K562 (cell line): Measurements from ENCODE around the gene OPCML.

Experiments
- RB1 ChIP-seq: fragments of 450-650 bp; IDR thresholded peaks from 2 replicates; pipeline ENCODE4 v1.6.1; 2017; ENCODE audit warnings: low read depth, mild to moderate bottlenecking
- RBM22 ChIP-seq: fragments of 200-400 bp; formaldehyde crosslinking; IDR thresholded peaks from 2 replicates; pipeline ENCODE4 v1.6.1; 2018; ENCODE audit warnings: low read length, low read depth; ENCODE audit not compliant: poor library complexity, severe bottlenecking
- RFX5 ChIP-seq: IDR thresholded peaks from 2 replicates; pipeline ENCODE4 v1.6.1; 2011; ENCODE audit warnings: low read depth, mild to moderate bottlenecking, improper control_type of control experiment, low read length
- ZBTB43 ChIP-seq: sonication (generic); formaldehyde crosslinking; IDR thresholded peaks from 2 replicates; pipeline ENCODE4 v1.8.0; 2023; ENCODE audit warnings: mild to moderate bottlenecking, missing genetic modification reagents
- ZNF354B ChIP-seq: fragments of 250-450 bp; sonication (Bioruptor Pico); IDR thresholded peaks from 2 replicates; pipeline ENCODE4 v1.4.0; 2020

- TF ChIP-seq RB1 (no peak), ZNF354B (no peak), ZBTB43 (CRISPR knock-in tag) (no peak), RFX5 (no peak), RBM22 (no peak)
Measured at GRCh38 chr11:133526790-133527189, 5.5 kb downstream of the OPCML start.
